Measurements from ENCODE around the gene KCNH5.

Gene KCNH5
- 0 to 0.17 reads per million in 2 donors for total RNA-seq

GRCh38 chr14:63045234-63045611 lies at the start of gene KCNH5:
KCNH5 (minus strand) TSS chr14:63045458; CDS start chr14:63045186, 272 bp downstream.
- no peak for DNase-seq

- no peak for DNase-seq
Observed at GRCh38 chr14:63091394-63091996, 46.2 kb upstream of the KCNH5 start.

GRCh38 chr14:63088865-63089264 lies 43.6 kb upstream of the KCNH5 start:
- DNase-seq: no peak

GRCh38 chr14:63078569-63078968 lies 33.3 kb upstream of the KCNH5 start:
- no peak for DNase-seq

- no peak for DNase-seq
Observed at GRCh38 chr14:63076488-63076887, 31.2 kb upstream of the KCNH5 start.

- DNase-seq: no peak
Observed at GRCh38 chr14:63055631-63056030, 10.4 kb upstream of the KCNH5 start.

GRCh38 chr14:63051992-63052391 lies 6.7 kb upstream of the KCNH5 start:
- DNase-seq: no peak

GRCh38 chr14:63051301-63051700 lies 6.0 kb upstream of the KCNH5 start:
- no peak for DNase-seq

GRCh38 chr14:63050694-63051093 lies 5.4 kb upstream of the KCNH5 start:
- DNase-seq: no peak

- DNase-seq: no peak
Observed at GRCh38 chr14:63046339-63047268, 1.3 kb upstream of the KCNH5 start.

- no peak for DNase-seq
Observed at GRCh38 chr14:63045612-63046320, 508 bp upstream of the KCNH5 start.

GRCh38 chr14:63039866-63040265 lies 5.4 kb downstream of the KCNH5 start:
- no peak for DNase-seq

- DNase-seq: no peak
Observed at GRCh38 chr14:63032641-63033040, 12.6 kb downstream of the KCNH5 start.

GRCh38 chr14:63032076-63032475 lies 13.2 kb downstream of the KCNH5 start:
- no peak for DNase-seq

GRCh38 chr14:63030113-63030512 lies 15.1 kb downstream of the KCNH5 start:
- DNase-seq: no peak

- no peak for DNase-seq
Observed at GRCh38 chr14:63027719-63028118, 17.5 kb downstream of the KCNH5 start.

GRCh38 chr14:63026491-63026890 lies 18.8 kb downstream of the KCNH5 start:
- DNase-seq: no peak

GRCh38 chr14:63014621-63015020 lies 30.6 kb downstream of the KCNH5 start:
- DNase-seq: no peak

GRCh38 chr14:63012171-63012570 lies 33.1 kb downstream of the KCNH5 start:
- no peak for DNase-seq

- DNase-seq: no peak
Observed at GRCh38 chr14:63011623-63012022, 33.6 kb downstream of the KCNH5 start.

GRCh38 chr14:63009495-63009894 lies 35.8 kb downstream of the KCNH5 start:
- no peak for DNase-seq

GRCh38 chr14:63006531-63006930 lies 38.7 kb downstream of the KCNH5 start:
- no peak for DNase-seq

- DNase-seq: no peak
Observed at GRCh38 chr14:62994096-62994495, 51.2 kb downstream of the KCNH5 start.

- no peak for DNase-seq
Observed at GRCh38 chr14:62988967-62989366, 56.3 kb downstream of the KCNH5 start.
